SK-N-SH (cell line): ENCODE measurements around the gene CNDP2.

ENCODE experiments used
- CHD2 ChIP-seq: fragments of 150-350 bp; IDR thresholded peaks from 2 replicates; pipeline ENCODE4 v1.6.1; 2018; ENCODE audit warnings: low read length; ENCODE audit not compliant: partially characterized antibody
- CTCF ChIP-seq: fragments of 200-600 bp; sonication (generic); IDR thresholded peaks from 2 replicates; pipeline ENCODE4 v1.6.1; 2017; ENCODE audit warnings: antibody characterized with exemption, mild to moderate bottlenecking, moderate library complexity
- MEF2A ChIP-seq: IDR thresholded peaks from 2 replicates; pipeline ENCODE4 v1.4.0; 2012; ENCODE audit warnings: low read depth, borderline replicate concordance
- RAD21 ChIP-seq: IDR thresholded peaks from 2 replicates; pipeline ENCODE4 v1.6.1; 2012; ENCODE audit warnings: mild to moderate bottlenecking, low read length

- TF ChIP-seq CTCF (no peak), CHD2 (no peak), RAD21 (no peak), MEF2A (no peak)
Observed at GRCh38 chr18:74472312-74472711, 23.9 kb upstream of the CNDP2 start.
